ENCODE measurements around the gene ITGB7.

Gene ITGB7

DNA sequence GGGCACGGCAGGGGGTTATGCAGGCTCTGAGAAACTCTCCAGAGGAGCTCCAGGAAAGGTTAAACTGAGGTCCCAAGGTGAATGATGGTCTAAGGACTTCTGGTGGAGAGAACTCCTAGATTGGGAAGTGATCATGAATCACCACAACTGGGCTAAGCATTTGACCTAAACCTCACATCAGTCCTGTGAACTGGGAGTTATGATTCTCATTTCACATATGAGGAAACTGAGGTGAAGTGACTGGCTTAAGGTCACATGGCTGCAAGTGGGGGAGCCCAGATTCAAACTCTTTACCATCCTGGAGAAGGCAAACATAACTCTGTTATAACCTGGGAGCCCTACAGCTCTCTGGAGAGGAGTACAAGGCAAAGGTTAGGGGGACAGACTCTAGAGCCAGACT lies 20.8 kb upstream of the ITGB7 start:
- H3K27me3 ChIP-seq = peaks cover 84% of the 10 kb centered on the region
- peaks cover 11 to 13% of the 10 kb centered on the region in 2 experiments for H3K4me1 ChIP-seq (ENCODE audit: control insufficient read depth in 1 of 2, insufficient read depth in 1 of 2, low read depth in 1 of 2, low read length in 1 of 2)
- H3K36me3 ChIP-seq = no peaks in the 10 kb centered on the region
- no peak for TF ChIP-seq CTCF (IDR thresholded peaks at IDR 0.05)
- no peak overlapping the region for H3K4me3 ChIP-seq (ENCODE audit: low read depth in 1 of 2, low read length in 1 of 2)
- H3K27ac ChIP-seq = no peak overlapping the region
- H3K9me3 ChIP-seq = no peaks in the 10 kb centered on the region

DNA sequence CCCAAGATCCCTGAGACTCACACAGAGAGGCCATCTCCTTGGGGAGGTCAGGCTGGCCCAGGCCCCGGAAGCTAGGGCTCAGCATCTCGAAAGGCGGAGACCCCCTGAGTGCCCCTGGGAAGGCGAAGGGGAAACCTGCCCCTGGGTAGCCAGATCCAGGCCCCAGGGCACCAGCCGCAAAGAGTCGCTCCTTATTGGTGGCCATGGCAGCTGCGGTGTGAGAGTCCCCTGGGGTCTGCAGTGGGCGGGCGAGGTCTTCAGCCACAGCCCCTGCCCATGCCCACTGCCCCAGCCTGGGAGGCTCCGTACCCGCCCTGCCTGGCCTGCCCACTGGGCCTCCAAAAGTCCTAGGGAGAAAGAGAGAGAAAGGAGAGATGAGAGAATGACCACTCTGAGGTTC lies 20.3 kb upstream of the ITGB7 start:
- Histone ChIP-seq H3K36me3 (no peaks in the 10 kb centered on the region), H3K9me3 (no peaks in the 10 kb centered on the region), H3K27me3 (peaks cover 84% of the 10 kb centered on the region), H3K27ac (no peak overlapping the region), H3K4me3 (ENCODE audit: low read depth in 1 of 2, low read length in 1 of 2) (no peak overlapping the region), H3K4me1 (ENCODE audit: control insufficient read depth in 1 of 2, insufficient read depth in 1 of 2, low read depth in 1 of 2, low read length in 1 of 2) (peaks cover 7 to 8% of the 10 kb centered on the region in 2 experiments)
- no peak for TF ChIP-seq CTCF (IDR thresholded peaks at IDR 0.05)

- H3K9me3 ChIP-seq = no peaks in the 10 kb centered on the region
- no peak overlapping the region for H3K27ac ChIP-seq
- peaks cover 8 to 9% of the 10 kb centered on the region in 2 experiments for H3K4me1 ChIP-seq (ENCODE audit: control insufficient read depth in 1 of 2, insufficient read depth in 1 of 2, low read depth in 1 of 2, low read length in 1 of 2)
- H3K27me3 ChIP-seq = peaks cover 84% of the 10 kb centered on the region
- no peaks in the 10 kb centered on the region for H3K36me3 ChIP-seq
- no peak for TF ChIP-seq CTCF (IDR thresholded peaks at IDR 0.05)
- H3K4me3 ChIP-seq (ENCODE audit: low read depth in 1 of 2, low read length in 1 of 2) = no peak overlapping the region
Observed at GRCh38 chr12:53226815-53227214, 19.8 kb upstream of the ITGB7 start.

DNA sequence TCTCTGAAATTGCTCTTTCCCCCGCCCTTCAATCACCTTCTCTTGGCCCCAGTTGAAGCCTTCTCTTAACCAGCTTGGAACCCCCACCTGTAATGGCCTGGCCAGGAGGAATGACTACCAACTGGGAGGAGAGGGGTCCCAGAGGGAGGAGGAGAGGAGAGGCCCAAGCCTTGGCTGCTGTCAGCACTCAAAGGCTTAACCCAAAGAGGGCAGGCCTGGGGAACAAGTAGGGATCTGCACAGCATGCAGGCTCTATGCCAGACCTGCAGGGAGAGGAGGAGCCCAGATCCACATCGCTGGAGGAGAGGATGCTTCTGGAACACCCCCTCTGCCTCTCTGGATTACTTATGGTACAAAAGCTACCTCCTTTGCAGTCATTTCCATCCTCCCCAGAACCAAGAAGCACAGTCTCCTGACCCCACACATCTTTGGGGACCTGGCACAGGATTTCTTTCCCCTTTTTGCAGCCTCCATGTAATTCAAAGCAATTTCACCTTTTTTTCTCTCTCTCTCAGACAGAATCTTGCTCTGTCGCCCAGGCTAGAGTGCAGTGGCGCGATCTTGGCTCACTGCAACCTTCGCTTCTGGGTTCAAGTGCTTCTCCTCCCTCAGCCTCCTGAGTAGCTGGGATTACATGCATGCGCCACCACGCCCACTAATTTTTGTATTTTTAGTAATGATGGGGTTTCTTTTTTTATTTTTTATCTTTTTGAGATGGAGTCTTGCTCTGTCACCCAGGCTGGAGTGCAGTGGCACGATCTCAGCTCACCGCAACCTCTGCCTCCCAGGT lies 18.8 kb upstream of the ITGB7 start:
- peaks cover 4 to 14% of the 10 kb centered on the region in 2 experiments for H3K4me1 ChIP-seq (ENCODE audit: control insufficient read depth in 1 of 2, insufficient read depth in 1 of 2, low read depth in 1 of 2, low read length in 1 of 2)
- no peaks in the 10 kb centered on the region for H3K36me3 ChIP-seq
- H3K9me3 ChIP-seq = no peaks in the 10 kb centered on the region
- H3K27ac ChIP-seq = no peak overlapping the region
- H3K27me3 ChIP-seq = peaks cover 84% of the 10 kb centered on the region
- H3K4me3 ChIP-seq (ENCODE audit: low read depth in 1 of 2, low read length in 1 of 2) = no peak overlapping the region
- no peak for TF ChIP-seq CTCF (IDR thresholded peaks at IDR 0.05)

GRCh38 chr12:53224897-53225634 lies 18.0 kb upstream of the ITGB7 start:
- no peak for TF ChIP-seq CTCF (IDR thresholded peaks at IDR 0.05)
- peaks cover 84% of the 10 kb centered on the region for H3K27me3 ChIP-seq
- H3K27ac ChIP-seq = no peak overlapping the region
- no peaks in the 10 kb centered on the region for H3K36me3 ChIP-seq
- H3K9me3 ChIP-seq = no peaks in the 10 kb centered on the region
- H3K4me1 ChIP-seq (ENCODE audit: control insufficient read depth in 1 of 2, insufficient read depth in 1 of 2, low read depth in 1 of 2, low read length in 1 of 2) = peaks cover 12 to 22% of the 10 kb centered on the region in 2 experiments
- H3K4me3 ChIP-seq (ENCODE audit: low read depth in 1 of 2, low read length in 1 of 2) = no peak overlapping the region
